ENCODE data around the gene CGNL1. TPM values are rescaled to one million over a fixed set of nuclear protein-coding genes. Genes with fewer than 3 reads are reported as not detected.

Gene CGNL1
- total and polyA plus RNA-seq, 8 donors, result 7.3 to 35.8 (median 24.2) TPM

DNA sequence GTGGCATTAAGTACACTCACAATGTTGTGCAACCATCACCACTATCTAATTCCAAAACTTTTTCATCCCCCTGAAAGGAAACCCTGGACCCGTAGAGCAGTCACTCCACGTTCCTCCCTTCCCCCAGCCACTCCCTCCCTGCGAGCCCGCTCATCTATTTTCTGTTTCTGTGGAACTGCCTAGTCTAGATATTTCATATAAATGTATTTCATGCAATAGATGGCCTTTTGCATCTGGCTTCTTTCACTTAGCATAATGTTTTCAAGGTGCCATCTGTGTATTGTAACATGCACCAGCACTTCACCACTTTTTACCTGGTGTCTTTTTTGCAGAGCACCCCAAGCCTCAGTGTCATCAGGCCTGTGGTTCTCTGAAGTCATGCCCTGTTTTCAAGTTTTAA, 10.7 kb downstream of the CGNL1 start:
- Histone ChIP-seq H3K9me3 (no peaks in the 10 kb centered on the region), H3K4me1 (peaks cover 31 to 40% (median 34%) of the 10 kb centered on the region in 3 donors), H3K36me3 (no peaks in the 10 kb centered on the region), H3K4me3 (no peak overlapping the region), H3K27me3 (no peaks in the 10 kb centered on the region), H3K27ac (no peak overlapping the region)
- FAIRE-seq (no peak), ATAC-seq (no peak), DNase-seq (no peak)
- intact Hi-C loops (cut with DNase I), result no loop called here
- WGBS, 2 donors, result 93 to 94% methylated on average over 4 of the region's 4 CpGs
- TF ChIP-seq, protein P1, sequence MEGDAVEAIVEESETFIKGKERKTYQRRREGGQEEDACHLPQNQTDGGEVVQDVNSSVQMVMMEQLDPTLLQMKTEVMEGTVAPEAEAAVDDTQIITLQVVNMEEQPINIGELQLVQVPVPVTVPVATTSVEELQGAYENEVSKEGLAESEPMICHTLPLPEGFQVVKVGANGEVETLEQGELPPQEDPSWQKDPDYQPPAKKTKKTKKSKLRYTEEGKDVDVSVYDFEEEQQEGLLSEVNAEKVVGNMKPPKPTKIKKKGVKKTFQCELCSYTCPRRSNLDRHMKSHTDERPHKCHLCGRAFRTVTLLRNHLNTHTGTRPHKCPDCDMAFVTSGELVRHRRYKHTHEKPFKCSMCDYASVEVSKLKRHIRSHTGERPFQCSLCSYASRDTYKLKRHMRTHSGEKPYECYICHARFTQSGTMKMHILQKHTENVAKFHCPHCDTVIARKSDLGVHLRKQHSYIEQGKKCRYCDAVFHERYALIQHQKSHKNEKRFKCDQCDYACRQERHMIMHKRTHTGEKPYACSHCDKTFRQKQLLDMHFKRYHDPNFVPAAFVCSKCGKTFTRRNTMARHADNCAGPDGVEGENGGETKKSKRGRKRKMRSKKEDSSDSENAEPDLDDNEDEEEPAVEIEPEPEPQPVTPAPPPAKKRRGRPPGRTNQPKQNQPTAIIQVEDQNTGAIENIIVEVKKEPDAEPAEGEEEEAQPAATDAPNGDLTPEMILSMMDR (IDR thresholded peaks at IDR 0.05), result no peak

DNA sequence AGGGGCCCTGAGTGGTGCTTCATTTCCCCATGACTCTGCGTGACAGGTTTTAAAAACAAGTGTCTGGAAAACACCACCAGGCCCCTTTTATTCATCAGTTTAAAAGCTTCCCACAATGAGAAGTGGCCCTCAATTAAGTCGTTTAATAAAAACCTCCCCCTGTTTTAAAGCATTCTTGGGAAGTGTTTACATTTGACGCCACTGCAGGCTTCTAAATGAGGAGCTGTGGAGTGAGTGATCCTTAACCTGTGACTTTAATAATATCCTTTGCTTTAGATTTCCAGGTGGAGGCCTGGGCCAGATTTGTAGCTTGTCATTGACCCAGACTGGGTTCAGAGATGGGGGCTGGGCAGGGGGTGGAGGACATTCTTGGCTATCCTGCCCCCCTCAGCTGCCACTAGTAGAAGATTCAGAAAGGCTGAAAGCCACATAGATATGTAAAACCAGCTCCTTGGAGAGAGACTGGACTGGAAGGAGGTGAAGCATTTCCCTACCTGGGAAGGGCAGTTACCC, 11.3 kb downstream of the CGNL1 start:
- 47 to 48% methylated on average over 3 of the region's 3 CpGs for WGBS, 2 donors
- TF ChIP-seq, protein P1 (IDR thresholded peaks at IDR 0.05), result no peak
- ATAC-seq (peak in 3 of 4 donors; percentile 11 to 24 (median 23)), FAIRE-seq (no peak), DNase-seq (no peak)
- H3K4me1 ChIP-seq, result peaks cover 26 to 38% (median 35%) of the 10 kb centered on the region in 3 donors
- intact Hi-C loops (cut with DNase I), result no loop called here
- no peak overlapping the region for H3K4me3 ChIP-seq
- no peaks in the 10 kb centered on the region for H3K27me3 ChIP-seq
- peak overlapping the region in 2 of 4 donors; percentile 14 to 63 for H3K27ac ChIP-seq
- H3K9me3 ChIP-seq, result no peaks in the 10 kb centered on the region
- H3K36me3 ChIP-seq, result no peaks in the 10 kb centered on the region

DNA sequence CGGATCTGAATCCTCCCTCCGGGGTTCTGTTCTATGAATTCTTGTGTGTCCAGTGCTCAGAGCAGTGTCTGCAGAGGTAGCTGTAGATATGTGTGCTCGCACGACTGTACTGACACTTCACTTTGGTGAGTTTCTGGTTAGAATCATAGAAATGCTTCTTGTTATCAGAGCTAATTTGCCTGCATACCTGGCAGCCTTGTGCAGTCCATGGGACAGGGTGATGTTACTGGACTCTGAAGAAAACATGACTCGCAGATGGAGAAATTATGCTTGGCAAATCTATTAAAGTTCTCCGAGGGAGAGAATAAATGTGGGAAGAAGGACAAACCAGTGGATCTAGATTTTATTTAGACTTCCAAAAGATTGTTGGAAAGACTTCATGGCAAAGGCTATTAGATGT, 12.2 kb downstream of the CGNL1 start:
- no peaks in the 10 kb centered on the region for H3K27me3 ChIP-seq
- ATAC-seq (peak; percentile 43 to 79 (median 72)), FAIRE-seq (no peak), DNase-seq (no peak)
- WGBS, 2 donors, result 19 to 31% methylated on average over 6 of the region's 6 CpGs
- peaks cover 18 to 31% (median 28%) of the 10 kb centered on the region in 3 donors for H3K4me1 ChIP-seq
- H3K36me3 ChIP-seq, result no peaks in the 10 kb centered on the region
- peak overlapping the region in 2 of 4 donors; percentile 14 to 63 for H3K27ac ChIP-seq
- no peak overlapping the region for H3K4me3 ChIP-seq
- intact Hi-C loops (cut with DNase I), result no loop called here
- TF ChIP-seq, protein P1 (IDR thresholded peaks at IDR 0.05), result no peak
- no peaks in the 10 kb centered on the region for H3K9me3 ChIP-seq

DNA sequence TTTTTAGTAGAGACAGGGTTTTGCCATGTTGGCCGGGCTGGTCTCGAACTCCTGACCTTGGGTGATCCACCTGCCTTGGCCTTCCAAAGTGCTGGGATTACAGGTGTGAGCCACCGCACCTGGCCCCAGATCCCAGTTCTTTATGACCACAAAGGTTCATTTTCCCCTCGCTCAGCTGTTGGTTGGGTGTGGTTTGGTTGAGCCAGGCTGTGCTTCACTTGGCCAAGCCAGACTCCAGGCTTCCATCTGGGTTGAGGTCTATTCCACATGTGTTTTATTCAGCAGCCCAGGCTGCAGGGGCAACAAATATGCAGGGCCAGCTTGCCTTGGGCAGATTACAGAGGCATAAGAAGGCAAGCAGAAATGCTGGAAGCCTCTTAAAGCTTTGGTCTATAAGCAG, 13.7 kb downstream of the CGNL1 start:
- no peaks in the 10 kb centered on the region for H3K9me3 ChIP-seq
- DNase-seq, result no peak
- peaks cover 7 to 20% (median 20%) of the 10 kb centered on the region in 3 donors for H3K4me1 ChIP-seq
- H3K27me3 ChIP-seq, result no peaks in the 10 kb centered on the region
- no peak overlapping the region for H3K4me3 ChIP-seq
- WGBS, 2 donors, result 69 to 86% methylated on average over 4 of the region's 4 CpGs
- H3K27ac ChIP-seq, result no peak overlapping the region
- TF ChIP-seq, protein P1 (IDR thresholded peaks at IDR 0.05), result no peak
- no peaks in the 10 kb centered on the region for H3K36me3 ChIP-seq
- intact Hi-C loops (cut with DNase I), result no loop called here
- no peak for FAIRE-seq
- ATAC-seq, result no peak

DNA sequence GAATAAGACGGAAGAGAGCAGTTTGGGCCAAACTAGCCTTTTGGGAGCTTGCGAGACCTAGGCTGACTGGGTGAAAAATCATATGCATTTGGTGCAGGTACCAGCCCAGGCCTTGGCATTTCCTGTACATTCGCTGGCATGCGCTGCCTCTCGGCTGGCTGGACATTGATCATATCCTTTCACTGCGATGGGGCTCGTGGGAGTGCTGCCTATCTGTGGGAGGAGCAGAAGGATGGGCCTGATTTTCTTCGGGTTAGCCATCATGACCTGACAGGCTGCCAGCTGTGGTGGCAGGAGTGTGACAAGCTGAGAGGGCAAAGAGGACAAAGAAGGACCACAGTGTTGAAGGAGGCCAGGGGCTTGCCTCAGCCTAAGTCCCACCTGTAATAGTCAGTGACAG, 14.3 kb downstream of the CGNL1 start:
- FAIRE-seq (no peak), ATAC-seq (no peak), DNase-seq (no peak)
- no peaks in the 10 kb centered on the region for H3K27me3 ChIP-seq
- WGBS, 2 donors, result 94 to 95% methylated on average over 8 of the region's 8 CpGs
- H3K27ac ChIP-seq, result no peak overlapping the region
- no peaks in the 10 kb centered on the region for H3K9me3 ChIP-seq
- H3K4me1 ChIP-seq, result peaks cover 1 to 18% (median 15%) of the 10 kb centered on the region in 3 donors
- no peak overlapping the region for H3K4me3 ChIP-seq
- TF ChIP-seq, protein P1 (IDR thresholded peaks at IDR 0.05), result no peak
- no peaks in the 10 kb centered on the region for H3K36me3 ChIP-seq
- intact Hi-C loops (cut with DNase I), result no loop called here
